PC-9 (cell line): ENCODE measurements around the gene TSTD2. TPM values are rescaled to one million over a fixed set of nuclear protein-coding genes. Genes with fewer than 3 reads are reported as not detected.

Source experiments
- BruUV-seq: library from RNA; stranded (reverse); fragments of 400-500 nt; replicated peaks from 2 replicates; lab custom pipeline; 2021; lab: Mats Ljungman, UMichigan
- CTCF ChIA-PET: fragments of 300-600 bp; sonication (Branson Sonifier 250); formaldehyde crosslinking; loops from one replicate; lab custom pipeline; 2022; ENCODE audit warnings: antibody characterized with exemption; lab: Charles Lee
- POLR2A ChIA-PET: fragments of 300-600 bp; sonication (Branson Sonifier 250); formaldehyde crosslinking; loops from one replicate; lab custom pipeline; 2022; ENCODE audit warnings: antibody characterized with exemption; ENCODE audit not compliant: unreplicated experiment; lab: Charles Lee
- DNase-seq, 2 experiments: peaks; one replicate each; pipeline versions ENCODE4 v3.0.0 to v3.0.0-alpha.2; 2015 to 2022; ENCODE audit warnings: mixed read lengths in 1 of 2
- H2AFZ ChIP-seq: fragments of 200-600 bp; sonication (generic); 2 replicates; pipeline ENCODE4 v1.8.1; 2017; ENCODE audit warnings: antibody characterized with exemption
- H3F3A ChIP-seq: fragments of 200-600 bp; sonication (generic); 2 replicates; pipeline ENCODE4 v1.8.1; 2017; ENCODE audit warnings: antibody characterized with exemption, mild to moderate bottlenecking, low read depth; ENCODE audit not compliant: insufficient read depth
- H3K27ac ChIP-seq: fragments of 200-600 bp; sonication (generic); 2 replicates; pipeline ENCODE4 v1.6.1; 2016; ENCODE audit warnings: mixed run types
- H3K27me3 ChIP-seq: fragments of 200-600 bp; sonication (generic); 2 replicates; pipeline ENCODE4 v1.6.1; 2016; ENCODE audit warnings: low read depth, mixed run types; ENCODE audit not compliant: insufficient read depth
- H3K36me3 ChIP-seq: fragments of 200-600 bp; sonication (generic); 2 replicates; pipeline ENCODE4 v1.6.1; 2016; ENCODE audit warnings: low read depth, mixed run types
- H3K4me1 ChIP-seq: fragments of 200-600 bp; sonication (generic); replicated peaks from 2 replicates; pipeline ENCODE4 v1.6.1; 2016; ENCODE audit warnings: mixed run types; ENCODE audit not compliant: insufficient read depth
- H3K4me2 ChIP-seq: fragments of 200-600 bp; sonication (generic); 2 replicates; pipeline ENCODE4 v1.6.1; 2017; ENCODE audit warnings: mixed run types
- H3K4me3 ChIP-seq: fragments of 200-600 bp; sonication (generic); 2 replicates; pipeline ENCODE4 v1.6.1; 2016; ENCODE audit warnings: mixed run types
- H3K79me2 ChIP-seq: fragments of 200-600 bp; sonication (generic); 2 replicates; pipeline ENCODE4 v1.6.1; 2017; ENCODE audit warnings: low read depth, mixed run types
- H3K9me2 ChIP-seq: fragments of 200-600 bp; sonication (generic); 2 replicates; pipeline ENCODE4 v1.8.1; 2017; ENCODE audit warnings: mild to moderate bottlenecking; ENCODE audit not compliant: insufficient read depth
- H3K9me3 ChIP-seq: fragments of 200-600 bp; sonication (generic); 2 replicates; pipeline ENCODE4 v1.8.1; 2016; ENCODE audit warnings: low read depth; ENCODE audit not compliant: insufficient read depth
- H4K20me1 ChIP-seq: fragments of 200-600 bp; sonication (generic); 2 replicates; pipeline ENCODE4 v1.8.1; 2017; ENCODE audit not compliant: insufficient read depth
- EZH2 ChIP-seq: fragments of 200-600 bp; sonication (generic); IDR thresholded peaks from 2 replicates; pipeline ENCODE4 v1.8.0; 2017; ENCODE audit warnings: antibody characterized with exemption, low read depth
- intact Hi-C: fragments of 100-400 bp; cut with micrococcal nuclease; formaldehyde crosslinking; loops from one replicate; pipeline ENCODE4 v1.10.0; 2022; ENCODE audit not compliant: unreplicated experiment
- total RNA-seq: library from RNA; stranded (reverse); gene quantifications from 2 replicates; pipeline ENCODE4 v1.2.3, GENCODE V29; 2021
- TF ChIP-seq, protein P1 (sequence below): fragments of 200-600 bp; sonication (generic); conservative IDR thresholded peaks from 2 replicates; pipeline ENCODE4 v1.6.1; 2017; ENCODE audit warnings: mixed run types, antibody characterized with exemption, mild to moderate bottlenecking, moderate library complexity

TSTD2 gene
- total RNA-seq, 1 experiment from 2014 or later: 17.0 TPM

GRCh38 chr9:97573482-97574073 is 59.6 kb downstream of the TSTD2 start:
- intact Hi-C loops: no loop called here
- no peaks in the 10 kb centered on the region for H4K20me1 ChIP-seq
- no peaks in the 10 kb centered on the region for H3K4me1 ChIP-seq
- H3K36me3 ChIP-seq: no peaks in the 10 kb centered on the region
- no peak overlapping the region for H3K27ac ChIP-seq
- no peaks in the 10 kb centered on the region for H3F3A ChIP-seq
- H2AFZ ChIP-seq: no peak overlapping the region
- H3K27me3 ChIP-seq: no peaks in the 10 kb centered on the region
- H3K4me3 ChIP-seq: no peak overlapping the region
- no peaks in the 10 kb centered on the region for H3K79me2 ChIP-seq
- CTCF ChIA-PET: no interaction called here
- no peaks in the 10 kb centered on the region for H3K9me3 ChIP-seq
- TF ChIP-seq, protein P1, sequence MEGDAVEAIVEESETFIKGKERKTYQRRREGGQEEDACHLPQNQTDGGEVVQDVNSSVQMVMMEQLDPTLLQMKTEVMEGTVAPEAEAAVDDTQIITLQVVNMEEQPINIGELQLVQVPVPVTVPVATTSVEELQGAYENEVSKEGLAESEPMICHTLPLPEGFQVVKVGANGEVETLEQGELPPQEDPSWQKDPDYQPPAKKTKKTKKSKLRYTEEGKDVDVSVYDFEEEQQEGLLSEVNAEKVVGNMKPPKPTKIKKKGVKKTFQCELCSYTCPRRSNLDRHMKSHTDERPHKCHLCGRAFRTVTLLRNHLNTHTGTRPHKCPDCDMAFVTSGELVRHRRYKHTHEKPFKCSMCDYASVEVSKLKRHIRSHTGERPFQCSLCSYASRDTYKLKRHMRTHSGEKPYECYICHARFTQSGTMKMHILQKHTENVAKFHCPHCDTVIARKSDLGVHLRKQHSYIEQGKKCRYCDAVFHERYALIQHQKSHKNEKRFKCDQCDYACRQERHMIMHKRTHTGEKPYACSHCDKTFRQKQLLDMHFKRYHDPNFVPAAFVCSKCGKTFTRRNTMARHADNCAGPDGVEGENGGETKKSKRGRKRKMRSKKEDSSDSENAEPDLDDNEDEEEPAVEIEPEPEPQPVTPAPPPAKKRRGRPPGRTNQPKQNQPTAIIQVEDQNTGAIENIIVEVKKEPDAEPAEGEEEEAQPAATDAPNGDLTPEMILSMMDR: no peak
- TF ChIP-seq EZH2: no peak
- H3K9me2 ChIP-seq: no peaks in the 10 kb centered on the region
- no peak for DNase-seq
- no TSS peak for BruUV-seq
- H3K4me2 ChIP-seq: no peak overlapping the region
- POLR2A ChIA-PET: interaction anchor here (0.7 kb wide), 1 partner anchor 71 kb away, joined by 4 read pairs; no protein-coding TSS in a partner anchor

DNA sequence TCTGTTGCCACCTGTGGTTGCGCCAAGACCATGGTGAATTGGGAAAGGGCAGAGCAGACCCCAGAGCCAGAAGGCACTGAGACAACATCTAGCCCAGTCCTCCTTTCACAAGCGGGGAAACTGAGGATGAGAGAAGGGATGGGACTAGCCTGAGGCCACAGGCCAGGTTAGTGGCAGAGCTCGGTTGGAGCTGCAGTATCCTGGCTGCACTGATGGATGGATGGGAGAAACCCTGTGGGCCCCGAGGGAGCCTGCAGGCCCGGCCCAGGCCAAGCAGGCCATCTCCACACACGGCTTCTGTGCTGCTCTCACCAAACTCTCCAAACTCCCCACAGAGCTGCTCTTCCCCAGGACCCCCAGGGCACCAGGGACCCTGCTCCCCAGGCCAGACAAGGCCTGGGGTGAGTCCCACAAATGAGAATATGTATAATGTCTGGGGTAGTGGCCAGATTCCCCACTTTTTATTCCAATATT is 60.2 kb downstream of the TSTD2 start:
- no peaks in the 10 kb centered on the region for H4K20me1 ChIP-seq
- no peaks in the 10 kb centered on the region for H3K4me1 ChIP-seq
- H3K9me2 ChIP-seq: no peaks in the 10 kb centered on the region
- POLR2A ChIA-PET: interaction anchor here (0.7 kb wide), 1 partner anchor 70 kb away, joined by 4 read pairs; no protein-coding TSS in a partner anchor
- H3F3A ChIP-seq: no peaks in the 10 kb centered on the region
- CTCF ChIA-PET: no interaction called here
- BruUV-seq: no TSS peak
- H3K4me2 ChIP-seq: no peak overlapping the region
- H3K9me3 ChIP-seq: no peaks in the 10 kb centered on the region
- H3K4me3 ChIP-seq: no peak overlapping the region
- no peaks in the 10 kb centered on the region for H3K27me3 ChIP-seq
- H3K36me3 ChIP-seq: no peaks in the 10 kb centered on the region
- intact Hi-C loops: no loop called here
- H2AFZ ChIP-seq: no peak overlapping the region
- H3K79me2 ChIP-seq: no peaks in the 10 kb centered on the region
- no peak for DNase-seq
- TF ChIP-seq EZH2: no peak
- TF ChIP-seq, protein P1: no peak
- H3K27ac ChIP-seq: no peak overlapping the region

- CTCF ChIA-PET: no interaction called here
- no peaks in the 10 kb centered on the region for H3K4me1 ChIP-seq
- no peaks in the 10 kb centered on the region for H4K20me1 ChIP-seq
- POLR2A ChIA-PET: no interaction called here
- H3K4me2 ChIP-seq: no peak overlapping the region
- no peaks in the 10 kb centered on the region for H3K9me2 ChIP-seq
- H3F3A ChIP-seq: no peaks in the 10 kb centered on the region
- H2AFZ ChIP-seq: no peak overlapping the region
- intact Hi-C loops: no loop called here
- no peaks in the 10 kb centered on the region for H3K27me3 ChIP-seq
- H3K27ac ChIP-seq: no peak overlapping the region
- H3K9me3 ChIP-seq: no peaks in the 10 kb centered on the region
- no TSS peak for BruUV-seq
- no peaks in the 10 kb centered on the region for H3K79me2 ChIP-seq
- H3K4me3 ChIP-seq: no peak overlapping the region
- H3K36me3 ChIP-seq: no peaks in the 10 kb centered on the region
- TF ChIP-seq, protein P1: no peak
- TF ChIP-seq EZH2: no peak
- DNase-seq: no peak
Observed at GRCh38 chr9:97572196-97572891, 60.8 kb downstream of the TSTD2 start.
